ENCODE data around the gene MUC6.

Gene MUC6

GRCh38 chr11:1034001-1034400, 2.5 kb downstream of the MUC6 start:
- DNase-seq: no peak

GRCh38 chr11:1033016-1033798, 3.3 kb downstream of the MUC6 start:
- no peak for DNase-seq

GRCh38 chr11:1032310-1032891, 4.1 kb downstream of the MUC6 start:
- DNase-seq: no peak

GRCh38 chr11:1031121-1031899, 5.2 kb downstream of the MUC6 start:
- no peak for DNase-seq

GRCh38 chr11:1030556-1030955, 6.0 kb downstream of the MUC6 start:
- DNase-seq: no peak

GRCh38 chr11:1030086-1030485, 6.4 kb downstream of the MUC6 start:
- no peak for DNase-seq

GRCh38 chr11:1029654-1030053, 6.9 kb downstream of the MUC6 start:
- no peak for DNase-seq

GRCh38 chr11:1029051-1029450, 7.5 kb downstream of the MUC6 start:
- DNase-seq: no peak

- DNase-seq: no peak
These were observed 7.9 kb downstream of the MUC6 start for GRCh38 chr11:1028616-1029015.

GRCh38 chr11:1028291-1028540, 8.3 kb downstream of the MUC6 start:
- DNase-seq: no peak

GRCh38 chr11:1027483-1028290, 8.8 kb downstream of the MUC6 start:
- no peak for DNase-seq

- no peak for DNase-seq
These were observed 9.7 kb downstream of the MUC6 start for GRCh38 chr11:1026641-1027482.

- DNase-seq: no peak
These were observed 10.4 kb downstream of the MUC6 start for GRCh38 chr11:1026163-1026450.

- no peak for DNase-seq
These were observed 10.9 kb downstream of the MUC6 start for GRCh38 chr11:1025410-1026162.

GRCh38 chr11:1024597-1025409, 11.7 kb downstream of the MUC6 start:
- DNase-seq: no peak

GRCh38 chr11:1023811-1024596, 12.5 kb downstream of the MUC6 start:
- no peak for DNase-seq

- DNase-seq: no peak
These were observed 13.4 kb downstream of the MUC6 start for GRCh38 chr11:1022908-1023810.

GRCh38 chr11:1022411-1022810, 14.1 kb downstream of the MUC6 start:
- no peak for DNase-seq
